ENCODE results near the gene SEPHS2. TPM values are rescaled to one million over a fixed set of nuclear protein-coding genes. Genes with fewer than 3 reads are reported as not detected.
A peak's percentile ranks its signal among the peaks of the same experiment; 100 is the strongest.
"Not testable (repeated sequence)": the region's sequence is repeated elsewhere in the genome, so short reads cannot be mapped to it uniquely, and the experiment has no call there.

SEPHS2 gene
- total RNA-seq, 4 donors from 2014 or later: 21.6 to 36.1 (median 25.2) TPM

- Histone ChIP-seq H3K4me3 (no peak overlapping the region), H3K27me3 (no peaks in the 10 kb centered on the region), H3K27ac (peak overlapping the region in 3 of 4 donors; percentile 82 to 95 (median 90)), H3K4me1 (peaks cover 0 to 65% (median 12%) of the 10 kb centered on the region in 3 donors), H3K9me3 (no peaks in the 10 kb centered on the region), H3K36me3 (peaks cover 0 to 20% of the 10 kb centered on the region in 2 donors)
- ATAC-seq: no peak
- no peak for TF ChIP-seq POLR2A (IDR thresholded peaks at IDR 0.05)
- TF ChIP-seq POLR2AphosphoS5 (IDR thresholded peaks at IDR 0.05): no peak
- no peak for TF ChIP-seq EP300 (IDR thresholded peaks at IDR 0.05)
- TF ChIP-seq CTCF (IDR thresholded peaks at IDR 0.05): no peak
- WGBS, 2 donors (ENCODE audit: low coverage in 1 of 2): 33 to 40% methylated on average over 5 to 7 of the region's 23 CpGs
Observed at GRCh38 chr16:30398661-30399434, 46.8 kb downstream of the SEPHS2 start.

GRCh38 chr16:30397776-30398660 is 47.7 kb downstream of the SEPHS2 start:
- H3K27ac ChIP-seq: no peak overlapping the region
- peaks cover 0 to 65% (median 12%) of the 10 kb centered on the region in 3 donors for H3K4me1 ChIP-seq
- no CpG with 5 or more reads among the region's 42 CpGs for WGBS, 2 donors (ENCODE audit: low coverage in 1 of 2)

GRCh38 chr16:30397056-30397455 is 48.6 kb downstream of the SEPHS2 start:
- Histone ChIP-seq H3K9me3 (no peaks in the 10 kb centered on the region), H3K27ac (no peak overlapping the region), H3K27me3 (no peaks in the 10 kb centered on the region), H3K36me3 (peaks cover 0 to 20% of the 10 kb centered on the region in 2 donors), H3K4me1 (peaks cover 0 to 65% (median 12%) of the 10 kb centered on the region in 3 donors), H3K4me3 (no peak overlapping the region)
- TF ChIP-seq EP300 (IDR thresholded peaks at IDR 0.05) (no peak), POLR2A (IDR thresholded peaks at IDR 0.05) (no peak), POLR2AphosphoS5 (IDR thresholded peaks at IDR 0.05) (no peak), CTCF (IDR thresholded peaks at IDR 0.05) (no peak)
- 70 to 77% methylated on average over 4 of the region's 4 CpGs for WGBS, 2 donors (ENCODE audit: low coverage in 1 of 2)
- ATAC-seq: no peak

More at GRCh38 chr16:30397776-30398660, 47.7 kb downstream of the SEPHS2 start:
- Histone ChIP-seq H3K9me3 (no peaks in the 10 kb centered on the region), H3K27me3 (no peaks in the 10 kb centered on the region), H3K4me3 (no peak overlapping the region), H3K36me3 (peaks cover 0 to 20% of the 10 kb centered on the region in 2 donors)
- no peak for TF ChIP-seq EP300 (IDR thresholded peaks at IDR 0.05)
- TF ChIP-seq POLR2A (IDR thresholded peaks at IDR 0.05): no peak
- TF ChIP-seq CTCF (IDR thresholded peaks at IDR 0.05): no peak
- no peak for TF ChIP-seq POLR2AphosphoS5 (IDR thresholded peaks at IDR 0.05)
- no peak for ATAC-seq

DNA sequence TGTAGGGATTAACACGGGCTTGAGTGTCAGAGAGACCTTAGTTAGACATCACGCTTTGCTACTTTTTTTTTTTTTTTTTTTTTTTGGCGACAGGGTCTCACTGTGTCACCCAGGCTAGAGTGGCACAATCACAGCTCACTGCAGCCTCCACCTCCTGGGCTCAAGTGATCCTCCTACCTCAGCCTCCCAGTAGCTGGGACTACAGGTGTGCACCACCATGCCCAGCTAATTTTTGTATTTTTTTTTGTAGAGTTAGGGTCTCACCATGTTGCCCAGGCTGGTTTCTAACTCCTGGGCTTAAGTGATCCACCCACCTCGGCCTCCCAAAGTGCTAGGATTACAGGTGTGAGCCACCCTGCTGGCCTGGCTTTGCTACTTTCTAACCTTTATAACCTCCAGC is 49.0 kb downstream of the SEPHS2 start:
- Histone ChIP-seq H3K4me1 (peaks cover 0 to 65% (median 12%) of the 10 kb centered on the region in 3 donors), H3K36me3 (peaks cover 0 to 20% of the 10 kb centered on the region in 2 donors)
- H3K4me3 ChIP-seq, H3K9me3 ChIP-seq, H3K27ac ChIP-seq, ATAC-seq, H3K27me3 ChIP-seq: not testable (repeated sequence)
- WGBS, 2 donors (ENCODE audit: low coverage in 1 of 2): 71 to 78% methylated on average over 2 to 3 of the region's 4 CpGs

DNA sequence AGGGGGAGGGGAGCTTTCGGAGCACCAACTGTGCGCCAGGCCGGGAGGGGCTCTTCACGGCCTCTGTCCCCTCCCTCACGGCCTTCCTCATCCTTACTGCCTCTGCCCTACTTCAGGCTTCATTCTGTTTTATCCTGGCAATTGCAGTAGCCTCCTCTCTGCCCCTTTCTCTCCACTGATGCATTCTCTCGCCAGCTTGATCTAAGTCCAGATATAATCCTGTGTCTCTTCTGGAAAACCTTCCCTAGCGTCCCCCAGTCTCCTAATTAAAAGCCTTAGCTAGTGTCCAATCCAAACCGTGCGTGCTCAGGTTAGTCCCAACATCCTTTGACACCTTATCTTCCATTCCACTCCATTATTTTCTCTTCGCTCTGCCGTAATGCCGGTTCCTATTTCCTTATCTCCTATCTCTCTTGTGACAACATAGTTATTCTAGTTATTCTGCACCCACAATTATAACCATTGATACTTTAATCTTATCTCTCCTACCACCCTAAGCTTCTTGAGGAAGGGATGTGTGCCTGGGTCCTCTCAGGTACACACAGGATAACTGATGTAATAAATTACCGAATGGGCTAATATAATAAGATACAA is 49.6 kb downstream of the SEPHS2 start:
- no peak for ATAC-seq
- H3K9me3 ChIP-seq: no peaks in the 10 kb centered on the region
- peak overlapping the region; percentile 72 to 88 (median 86) for H3K27ac ChIP-seq
- H3K27me3 ChIP-seq: no peaks in the 10 kb centered on the region
- peaks cover 0 to 20% of the 10 kb centered on the region in 2 donors for H3K36me3 ChIP-seq
- peak overlapping the region; percentile 64 to 93 for H3K4me3 ChIP-seq
- peaks cover 0 to 61% (median 12%) of the 10 kb centered on the region in 3 donors for H3K4me1 ChIP-seq
- no peak for TF ChIP-seq EP300 (IDR thresholded peaks at IDR 0.05)
- TF ChIP-seq POLR2A (IDR thresholded peaks at IDR 0.05): no peak
- no peak for TF ChIP-seq CTCF (IDR thresholded peaks at IDR 0.05)
- TF ChIP-seq POLR2AphosphoS5 (IDR thresholded peaks at IDR 0.05): no peak
- WGBS, 2 donors (ENCODE audit: low coverage in 1 of 2): 10 to 16% methylated on average over 8 to 13 of the region's 13 CpGs

All from gastroesophageal sphincter (tissue), 4 donors.